ENCODE data around the gene B3GNT5.

Gene B3GNT5

GRCh38 chr3:183224180-183224970 is 28.7 kb upstream of the B3GNT5 start:
- H3K9ac ChIP-seq (ENCODE audit: low read length) = no peak overlapping the region
- H2BK120ac ChIP-seq (ENCODE audit: low read depth, low read length) = no peak overlapping the region
- H3K4me3 ChIP-seq (ENCODE audit: insufficient read depth in 1 of 2, low read depth in 1 of 2, low read length in 2 of 2) = no peak overlapping the region
- H4K8ac ChIP-seq (ENCODE audit: low read length) = no peak overlapping the region
- no peak overlapping the region for H3K18ac ChIP-seq (ENCODE audit: low read depth in 1 of 2, low read length in 2 of 2)
- H2AK5ac ChIP-seq (ENCODE audit: low read length, severe bottlenecking) = no peak overlapping the region
- no peak for DNase-seq
- no peak overlapping the region for H3K23ac ChIP-seq (ENCODE audit: low read length in 2 of 2)
- no peak overlapping the region for H2BK15ac ChIP-seq (ENCODE audit: low read depth, poor library complexity, severe bottlenecking)
- H3K79me1 ChIP-seq (replicated peaks; ENCODE audit: low read length, poor library complexity, severe bottlenecking) = no peaks in the 10 kb centered on the region
- H3K27ac ChIP-seq (ENCODE audit: low read length, poor library complexity, severe bottlenecking) = no peak overlapping the region
- no peak overlapping the region for H4K91ac ChIP-seq (ENCODE audit: low read length)
- 88% methylated on average over 11 of the region's 11 CpGs for WGBS
- no peak overlapping the region for H2BK12ac ChIP-seq (ENCODE audit: low read length in 2 of 2)
- peaks cover 0 to 6% of the 10 kb centered on the region in 2 experiments for H3K27me3 ChIP-seq (ENCODE audit: control insufficient read depth in 1 of 2, insufficient read depth in 1 of 2, low read length in 2 of 2)
- H3K14ac ChIP-seq (ENCODE audit: low read length in 2 of 2) = no peak overlapping the region
- H3K4me2 ChIP-seq (ENCODE audit: low read length, poor library complexity, severe bottlenecking) = no peak overlapping the region
- peak overlapping the region; percentile 3 for H2AFZ ChIP-seq (ENCODE audit: low read depth, low read length)
- no peaks in the 10 kb centered on the region for H3K9me3 ChIP-seq (ENCODE audit: control insufficient read depth, low read length)
- no peaks in the 10 kb centered on the region for H3K36me3 ChIP-seq (ENCODE audit: control insufficient read depth in 1 of 2, insufficient read depth in 2 of 2, low read depth in 1 of 2, low read length in 2 of 2)
- peaks cover 1% of the 10 kb centered on the region for H3K4me1 ChIP-seq (ENCODE audit: control insufficient read depth, insufficient read depth, low read depth, low read length)
- H3K4ac ChIP-seq (ENCODE audit: low read depth in 1 of 2, low read length in 2 of 2) = no peak overlapping the region
- no peak overlapping the region for H2BK5ac ChIP-seq (ENCODE audit: low read depth, low read length, poor library complexity, severe bottlenecking)

- Histone ChIP-seq H3K9ac (ENCODE audit: low read length) (no peak overlapping the region), H4K91ac (ENCODE audit: low read length) (no peak overlapping the region), H3K9me3 (ENCODE audit: control insufficient read depth, low read length) (no peaks in the 10 kb centered on the region), H2BK12ac (ENCODE audit: low read length in 2 of 2) (no peak overlapping the region), H2BK15ac (ENCODE audit: low read depth, poor library complexity, severe bottlenecking) (no peak overlapping the region), H3K4me2 (ENCODE audit: low read length, poor library complexity, severe bottlenecking) (no peak overlapping the region), H2AK5ac (ENCODE audit: low read length, severe bottlenecking) (no peak overlapping the region), H3K36me3 (ENCODE audit: control insufficient read depth in 1 of 2, insufficient read depth in 2 of 2, low read depth in 1 of 2, low read length in 2 of 2) (no peaks in the 10 kb centered on the region), H3K27me3 (ENCODE audit: control insufficient read depth in 1 of 2, insufficient read depth in 1 of 2, low read length in 2 of 2) (peaks cover 0 to 6% of the 10 kb centered on the region in 2 experiments), H2BK120ac (ENCODE audit: low read depth, low read length) (no peak overlapping the region), H3K14ac (ENCODE audit: low read length in 2 of 2) (no peak overlapping the region), H3K18ac (ENCODE audit: low read depth in 1 of 2, low read length in 2 of 2) (no peak overlapping the region), H2BK5ac (ENCODE audit: low read depth, low read length, poor library complexity, severe bottlenecking) (no peak overlapping the region), H3K4me3 (ENCODE audit: insufficient read depth in 1 of 2, low read depth in 1 of 2, low read length in 2 of 2) (no peak overlapping the region), H3K4me1 (ENCODE audit: control insufficient read depth, insufficient read depth, low read depth, low read length) (peaks cover 1% of the 10 kb centered on the region), H3K4ac (ENCODE audit: low read depth in 1 of 2, low read length in 2 of 2) (no peak overlapping the region), H3K79me1 (replicated peaks; ENCODE audit: low read length, poor library complexity, severe bottlenecking) (no peaks in the 10 kb centered on the region), H2AFZ (ENCODE audit: low read depth, low read length) (no peak overlapping the region), H4K8ac (ENCODE audit: low read length) (no peak overlapping the region), H3K27ac (ENCODE audit: low read length, poor library complexity, severe bottlenecking) (no peak overlapping the region), H3K23ac (ENCODE audit: low read length in 2 of 2) (no peak overlapping the region)
- DNase-seq = no peak
- 97% methylated on average over 4 of the region's 9 CpGs for WGBS
Measured at GRCh38 chr3:183226333-183226890, 26.6 kb upstream of the B3GNT5 start.

DNA sequence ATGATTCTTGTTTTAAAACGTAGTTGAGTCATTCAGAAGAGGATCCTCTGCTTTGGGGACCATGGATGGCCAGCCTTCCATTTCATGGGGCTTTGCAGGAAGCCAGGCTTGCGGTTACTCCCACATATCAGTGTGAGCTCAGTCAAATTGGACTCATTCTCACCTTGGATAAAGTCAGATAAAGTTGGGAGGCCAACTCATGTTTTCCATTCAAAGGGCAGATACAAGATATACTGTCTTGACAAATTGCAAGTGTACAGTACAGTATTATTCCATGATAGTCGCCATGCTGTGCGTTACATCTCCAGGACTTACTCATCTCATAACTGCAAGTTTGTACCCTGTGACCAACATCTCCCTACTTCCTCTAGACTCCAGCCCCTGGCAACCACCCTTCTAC is 25.5 kb upstream of the B3GNT5 start:
- no peaks in the 10 kb centered on the region for H3K36me3 ChIP-seq (ENCODE audit: control insufficient read depth in 1 of 2, insufficient read depth in 2 of 2, low read depth in 1 of 2, low read length in 2 of 2)
- peaks cover 0 to 6% of the 10 kb centered on the region in 2 experiments for H3K27me3 ChIP-seq (ENCODE audit: control insufficient read depth in 1 of 2, insufficient read depth in 1 of 2, low read length in 2 of 2)
- H2AK5ac ChIP-seq (ENCODE audit: low read length, severe bottlenecking) = no peak overlapping the region
- 90% methylated on average over 4 of the region's 4 CpGs for WGBS
- H4K8ac ChIP-seq (ENCODE audit: low read length) = no peak overlapping the region
- H4K91ac ChIP-seq (ENCODE audit: low read length) = no peak overlapping the region
- H2BK15ac ChIP-seq (ENCODE audit: low read depth, poor library complexity, severe bottlenecking) = no peak overlapping the region
- H3K4ac ChIP-seq (ENCODE audit: low read depth in 1 of 2, low read length in 2 of 2) = no peak overlapping the region
- H3K79me1 ChIP-seq (replicated peaks; ENCODE audit: low read length, poor library complexity, severe bottlenecking) = no peaks in the 10 kb centered on the region
- no peak overlapping the region for H2AFZ ChIP-seq (ENCODE audit: low read depth, low read length)
- H2BK12ac ChIP-seq (ENCODE audit: low read length in 2 of 2) = no peak overlapping the region
- DNase-seq = no peak
- no peak overlapping the region for H3K14ac ChIP-seq (ENCODE audit: low read length in 2 of 2)
- no peaks in the 10 kb centered on the region for H3K9me3 ChIP-seq (ENCODE audit: control insufficient read depth, low read length)
- H2BK120ac ChIP-seq (ENCODE audit: low read depth, low read length) = no peak overlapping the region
- no peak overlapping the region for H3K4me3 ChIP-seq (ENCODE audit: insufficient read depth in 1 of 2, low read depth in 1 of 2, low read length in 2 of 2)
- no peak overlapping the region for H3K18ac ChIP-seq (ENCODE audit: low read depth in 1 of 2, low read length in 2 of 2)
- H3K4me1 ChIP-seq (ENCODE audit: control insufficient read depth, insufficient read depth, low read depth, low read length) = peaks cover 1% of the 10 kb centered on the region
- H2BK5ac ChIP-seq (ENCODE audit: low read depth, low read length, poor library complexity, severe bottlenecking) = no peak overlapping the region
- no peak overlapping the region for H3K4me2 ChIP-seq (ENCODE audit: low read length, poor library complexity, severe bottlenecking)
- H3K9ac ChIP-seq (ENCODE audit: low read length) = no peak overlapping the region
- no peak overlapping the region for H3K27ac ChIP-seq (ENCODE audit: low read length, poor library complexity, severe bottlenecking)
- no peak overlapping the region for H3K23ac ChIP-seq (ENCODE audit: low read length in 2 of 2)

DNA sequence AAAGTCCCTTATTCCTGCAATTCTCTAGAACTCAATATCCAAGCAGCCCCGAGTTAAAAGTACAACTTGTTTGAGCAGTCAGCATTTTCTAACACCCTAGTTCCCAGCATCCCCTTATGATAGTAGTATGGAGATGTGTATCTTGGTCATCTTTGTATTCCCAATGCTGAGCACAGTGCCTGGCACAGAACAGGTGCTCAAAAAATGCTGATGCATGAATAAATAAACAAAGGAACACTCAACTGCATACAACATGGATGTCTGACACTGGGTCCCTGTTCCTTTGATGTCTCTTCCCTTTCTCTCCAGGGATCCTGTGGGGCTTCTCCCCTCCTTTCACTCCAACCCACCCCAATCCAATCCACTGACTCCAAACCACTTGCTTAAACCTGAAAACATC is 23.9 kb upstream of the B3GNT5 start:
- Histone ChIP-seq H3K27me3 (ENCODE audit: control insufficient read depth in 1 of 2, insufficient read depth in 1 of 2, low read length in 2 of 2) (peaks cover 0 to 6% of the 10 kb centered on the region in 2 experiments), H3K23ac (ENCODE audit: low read length in 2 of 2) (no peak overlapping the region), H2BK12ac (ENCODE audit: low read length in 2 of 2) (no peak overlapping the region), H2AK5ac (ENCODE audit: low read length, severe bottlenecking) (no peak overlapping the region), H2AFZ (ENCODE audit: low read depth, low read length) (no peak overlapping the region), H4K91ac (ENCODE audit: low read length) (no peak overlapping the region), H3K36me3 (ENCODE audit: control insufficient read depth in 1 of 2, insufficient read depth in 2 of 2, low read depth in 1 of 2, low read length in 2 of 2) (no peaks in the 10 kb centered on the region), H3K4ac (ENCODE audit: low read depth in 1 of 2, low read length in 2 of 2) (no peak overlapping the region), H2BK15ac (ENCODE audit: low read depth, poor library complexity, severe bottlenecking) (no peak overlapping the region), H3K9ac (ENCODE audit: low read length) (no peak overlapping the region), H3K14ac (ENCODE audit: low read length in 2 of 2) (no peak overlapping the region), H3K4me2 (ENCODE audit: low read length, poor library complexity, severe bottlenecking) (no peak overlapping the region), H3K9me3 (ENCODE audit: control insufficient read depth, low read length) (no peaks in the 10 kb centered on the region), H2BK120ac (ENCODE audit: low read depth, low read length) (no peak overlapping the region), H3K18ac (ENCODE audit: low read depth in 1 of 2, low read length in 2 of 2) (no peak overlapping the region), H3K4me1 (ENCODE audit: control insufficient read depth, insufficient read depth, low read depth, low read length) (peaks cover 1% of the 10 kb centered on the region), H4K8ac (ENCODE audit: low read length) (no peak overlapping the region), H2BK5ac (ENCODE audit: low read depth, low read length, poor library complexity, severe bottlenecking) (no peak overlapping the region), H3K27ac (ENCODE audit: low read length, poor library complexity, severe bottlenecking) (no peak overlapping the region), H3K79me1 (replicated peaks; ENCODE audit: low read length, poor library complexity, severe bottlenecking) (no peaks in the 10 kb centered on the region), H3K4me3 (ENCODE audit: insufficient read depth in 1 of 2, low read depth in 1 of 2, low read length in 2 of 2) (no peak overlapping the region)
- no CpG with 5 or more reads among the region's 1 CpG for WGBS
- DNase-seq = no peak

Data from mesenchymal stem cell (in vitro differentiated cells and primary cell).